Upper lobe of left lung (tissue), 4 donors: ENCODE results near the gene ZNF181.

Source experiments
- CTCF ChIP-seq, 6 experiments: fragments of 450-650 bp in 4 of 6; fragments of 200-600 bp in 2 of 6; sonication (generic) in 2 of 6; IDR thresholded peaks; one replicate each; pipeline ENCODE4 v1.5.1; 2016 to 2019; ENCODE audit warnings: antibody characterized with exemption in 6 of 6
- EP300 ChIP-seq, 4 donors: sonication (generic); formaldehyde crosslinking; IDR thresholded peaks; one replicate each; pipeline ENCODE4 v1.5.1; 2017; ENCODE audit warnings: antibody characterized with exemption in 4 of 4, control low read depth in 2 of 4
- POLR2A ChIP-seq, 4 donors: fragments of 450-650 bp; IDR thresholded peaks; one replicate each; pipeline ENCODE4 v1.5.1; 2016 to 2017; ENCODE audit warnings: antibody characterized with exemption in 4 of 4, mild to moderate bottlenecking in 2 of 4
- POLR2AphosphoS5 ChIP-seq, 2 donors: sonication (generic); formaldehyde crosslinking; IDR thresholded peaks; one replicate each; pipeline ENCODE4 v1.5.1; 2017; ENCODE audit warnings: antibody characterized with exemption in 2 of 2

DNA sequence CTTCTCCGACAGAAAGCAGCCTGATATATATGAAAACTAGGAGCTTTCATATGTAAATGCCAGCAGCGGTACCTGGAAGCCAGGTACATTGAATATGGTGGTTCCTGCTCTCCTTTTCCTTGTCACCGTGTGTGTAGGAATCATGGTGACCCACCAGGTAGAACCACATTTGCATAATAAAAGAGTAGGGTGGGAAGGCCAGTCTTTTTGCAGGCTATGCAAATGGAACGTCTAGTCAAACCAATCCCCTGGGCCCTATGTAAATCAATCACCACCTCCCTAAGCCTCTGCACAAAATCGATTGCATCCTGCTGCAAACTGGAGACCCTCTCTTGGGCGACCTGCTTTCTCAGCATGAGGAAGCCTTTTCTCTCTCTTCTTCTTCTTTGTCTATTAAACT is 22.2 kb upstream of the ZNF181 start:
- TF ChIP-seq CTCF (IDR thresholded peaks at IDR 0.05) (no peak), POLR2A (IDR thresholded peaks at IDR 0.05) (no peak), POLR2AphosphoS5 (IDR thresholded peaks at IDR 0.05) (no peak), EP300 (IDR thresholded peaks at IDR 0.05) (no peak)
